Fibroblast of lung (primary cell): Measurements from ENCODE around the gene TNFRSF21. TPM values are rescaled to one million over a fixed set of nuclear protein-coding genes. Genes with fewer than 3 reads are reported as not detected.

ENCODE experiments used
- DNase-seq, 2 donors: peaks; one replicate each; pipeline versions ENCODE4 v3.0.0 to v3.0.0-alpha.2; 2010; ENCODE audit warnings: low read depth in 2 of 2
- H2AFZ ChIP-seq: 2 replicates; pipeline ENCODE4 v1.5.1; 2012; ENCODE audit warnings: low read length, control low read depth, inconsistent platforms
- H3K27ac ChIP-seq: 2 replicates; pipeline ENCODE4 v1.5.1; 2011; ENCODE audit warnings: low read length, control low read depth; ENCODE audit not compliant: insufficient read depth
- H3K27me3 ChIP-seq: 2 replicates; pipeline ENCODE4 v1.5.1; 2011; ENCODE audit warnings: mild to moderate bottlenecking, low read length; ENCODE audit not compliant: control insufficient read depth, insufficient read depth
- H3K36me3 ChIP-seq: 2 replicates; pipeline ENCODE4 v1.5.1; 2011; ENCODE audit warnings: low read length; ENCODE audit not compliant: control insufficient read depth, insufficient read depth
- H3K4me1 ChIP-seq: 2 replicates; pipeline ENCODE4 v1.5.1; 2011; ENCODE audit warnings: low read length; ENCODE audit not compliant: control insufficient read depth, insufficient read depth; ENCODE audit errors: extremely low read depth
- H3K4me2 ChIP-seq: 2 replicates; pipeline ENCODE4 v1.5.1; 2011; ENCODE audit warnings: low read length, control low read depth; ENCODE audit not compliant: insufficient read depth; ENCODE audit errors: extremely low read depth
- H3K4me3 ChIP-seq, 4 experiments: fragments of 200-600 bp in 1 of 4; sonication (generic) in 1 of 4; replicated peaks in 1 of 4; 2 replicates each; pipeline ENCODE4 v1.5.1; 2011 to 2016; ENCODE audit warnings: low read length in 4 of 4, low read depth in 3 of 4, mild to moderate bottlenecking in 3 of 4, control low read depth in 2 of 4, inconsistent platforms in 1 of 4, mixed read lengths in 1 of 4; ENCODE audit not compliant: insufficient read depth in 1 of 4; ENCODE audit errors: control extremely low read depth in 1 of 4
- H3K79me2 ChIP-seq: 2 replicates; pipeline ENCODE4 v1.5.1; 2012; ENCODE audit warnings: mild to moderate bottlenecking, low read length, inconsistent platforms; ENCODE audit not compliant: control insufficient read depth, insufficient read depth
- H3K9ac ChIP-seq: 2 replicates; pipeline ENCODE4 v1.5.1; 2011; ENCODE audit warnings: mild to moderate bottlenecking, low read length, control low read depth; ENCODE audit not compliant: insufficient read depth
- H3K9me3 ChIP-seq: 2 replicates; pipeline ENCODE4 v1.5.1; 2012; ENCODE audit warnings: low read depth, low read length; ENCODE audit not compliant: control insufficient read depth, insufficient read depth
- H4K20me1 ChIP-seq: 2 replicates; pipeline ENCODE4 v1.5.1; 2011; ENCODE audit warnings: low read length; ENCODE audit not compliant: control insufficient read depth, insufficient read depth; ENCODE audit errors: extremely low read depth
- EZH2 ChIP-seq: IDR thresholded peaks from 2 replicates; pipeline ENCODE4 v1.5.1; 2012; ENCODE audit warnings: low read length, control low read depth, mild to moderate bottlenecking; ENCODE audit errors: missing control alignments
- polyA plus RNA-seq, 2 donors: library from polyadenylated mRNA; depleted of rRNA in 1 of 2; stranded (reverse) in 1 of 2; unstranded in 1 of 2; fragments of >200 nt; gene quantifications; 2 replicates each; pipeline ENCODE4 v1.2.1, GENCODE V29; 2011 to 2012; ENCODE audit warnings: missing spikeins in 1 of 2
- total RNA-seq: library from RNA; depleted of rRNA; stranded (reverse); fragments of >200 nt; gene quantifications from 2 replicates; pipeline ENCODE4 v1.2.1, GENCODE V29; 2014
- TF ChIP-seq, protein P1 (sequence below), 2 donors: IDR thresholded peaks in 1 of 2; conservative IDR thresholded peaks in 1 of 2; 1 replicate in 1 of 2; 2 replicates in 1 of 2; pipeline ENCODE4 v1.5.1; 2011 to 2012; ENCODE audit warnings: low read length in 2 of 2, control low read depth in 1 of 2, inconsistent platforms in 1 of 2, low read depth in 1 of 2, mild to moderate bottlenecking in 1 of 2

TNFRSF21 gene
- total and polyA plus RNA-seq, 2 donors (not counting 1 experiment from before 2014, with no cell fraction given) = 4.8 to 8.9 TPM

- no peaks in the 10 kb centered on the region for H4K20me1 ChIP-seq
- no peak overlapping the region for H3K9ac ChIP-seq
- no peaks in the 10 kb centered on the region for H3K27me3 ChIP-seq
- no peak overlapping the region for H3K4me2 ChIP-seq
- TF ChIP-seq EZH2 = no peak
- TF ChIP-seq, protein P1, sequence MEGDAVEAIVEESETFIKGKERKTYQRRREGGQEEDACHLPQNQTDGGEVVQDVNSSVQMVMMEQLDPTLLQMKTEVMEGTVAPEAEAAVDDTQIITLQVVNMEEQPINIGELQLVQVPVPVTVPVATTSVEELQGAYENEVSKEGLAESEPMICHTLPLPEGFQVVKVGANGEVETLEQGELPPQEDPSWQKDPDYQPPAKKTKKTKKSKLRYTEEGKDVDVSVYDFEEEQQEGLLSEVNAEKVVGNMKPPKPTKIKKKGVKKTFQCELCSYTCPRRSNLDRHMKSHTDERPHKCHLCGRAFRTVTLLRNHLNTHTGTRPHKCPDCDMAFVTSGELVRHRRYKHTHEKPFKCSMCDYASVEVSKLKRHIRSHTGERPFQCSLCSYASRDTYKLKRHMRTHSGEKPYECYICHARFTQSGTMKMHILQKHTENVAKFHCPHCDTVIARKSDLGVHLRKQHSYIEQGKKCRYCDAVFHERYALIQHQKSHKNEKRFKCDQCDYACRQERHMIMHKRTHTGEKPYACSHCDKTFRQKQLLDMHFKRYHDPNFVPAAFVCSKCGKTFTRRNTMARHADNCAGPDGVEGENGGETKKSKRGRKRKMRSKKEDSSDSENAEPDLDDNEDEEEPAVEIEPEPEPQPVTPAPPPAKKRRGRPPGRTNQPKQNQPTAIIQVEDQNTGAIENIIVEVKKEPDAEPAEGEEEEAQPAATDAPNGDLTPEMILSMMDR (conservative IDR thresholded peaks at IDR 0.05 in 1 of 2, IDR thresholded peaks at IDR 0.05 in 1 of 2; ENCODE audit: low read depth in 1 of 2, low read length in 2 of 2) = no peak
- no peak overlapping the region for H3K4me3 ChIP-seq
- no peaks in the 10 kb centered on the region for H3K36me3 ChIP-seq
- no peaks in the 10 kb centered on the region for H3K4me1 ChIP-seq
- H3K9me3 ChIP-seq = no peaks in the 10 kb centered on the region
- H3K27ac ChIP-seq = no peak overlapping the region
- no peaks in the 10 kb centered on the region for H3K79me2 ChIP-seq
- no peak for DNase-seq
- no peak overlapping the region for H2AFZ ChIP-seq
Measured at GRCh38 chr6:47260021-47260420, 49.7 kb downstream of the TNFRSF21 start.

GRCh38 chr6:47258724-47259347 lies 50.9 kb downstream of the TNFRSF21 start:
- Histone ChIP-seq H3K4me1 (no peaks in the 10 kb centered on the region), H3K9me3 (no peaks in the 10 kb centered on the region), H3K4me3 (no peak overlapping the region), H3K27me3 (no peaks in the 10 kb centered on the region), H3K79me2 (no peaks in the 10 kb centered on the region), H3K9ac (no peak overlapping the region), H3K36me3 (no peaks in the 10 kb centered on the region), H3K27ac (no peak overlapping the region), H2AFZ (no peak overlapping the region), H3K4me2 (no peak overlapping the region), H4K20me1 (no peaks in the 10 kb centered on the region)
- DNase-seq = no peak
- TF ChIP-seq, protein P1 (conservative IDR thresholded peaks at IDR 0.05 in 1 of 2, IDR thresholded peaks at IDR 0.05 in 1 of 2; ENCODE audit: low read depth in 1 of 2, low read length in 2 of 2) = no peak
- no peak for TF ChIP-seq EZH2

DNA sequence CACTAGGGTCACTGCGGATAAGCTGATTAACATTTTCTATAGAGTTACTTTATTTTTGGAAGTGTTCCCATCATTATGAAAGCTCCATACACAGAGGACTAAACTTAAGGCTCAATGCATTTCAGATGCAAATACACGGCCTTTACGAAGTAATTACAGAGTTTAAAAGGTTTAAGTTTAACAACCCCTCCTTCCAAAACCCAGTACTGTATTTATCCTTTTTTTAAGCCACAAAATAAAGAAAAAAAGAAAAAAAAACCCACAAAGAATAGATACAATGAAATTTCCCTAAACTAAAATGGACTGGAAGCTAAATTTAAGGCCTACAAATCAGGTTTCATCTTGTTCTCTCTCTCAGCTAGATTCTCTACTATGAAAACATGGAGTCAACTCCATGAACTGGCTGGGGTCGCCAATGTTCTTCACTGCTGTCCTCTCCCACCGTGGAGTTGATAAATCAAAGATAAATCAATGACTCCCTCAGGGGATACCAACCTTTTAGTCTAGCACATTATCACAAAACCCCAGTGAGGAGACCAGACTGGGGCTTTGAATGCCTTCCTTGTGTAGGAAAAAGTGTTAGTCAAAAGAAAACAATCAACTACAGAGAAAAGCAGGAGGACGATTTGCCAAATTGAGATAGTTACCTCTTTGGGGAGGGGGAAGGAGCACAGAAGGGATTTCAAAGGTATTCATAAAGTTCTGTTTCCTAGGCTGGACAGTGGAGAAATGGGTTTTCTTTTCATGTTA lies 52.5 kb downstream of the TNFRSF21 start:
- Histone ChIP-seq H3K4me1 (no peaks in the 10 kb centered on the region), H3K79me2 (no peaks in the 10 kb centered on the region), H3K27me3 (no peaks in the 10 kb centered on the region), H3K9me3 (no peaks in the 10 kb centered on the region), H3K4me3 (no peak overlapping the region), H2AFZ (no peak overlapping the region), H3K36me3 (no peaks in the 10 kb centered on the region), H4K20me1 (no peaks in the 10 kb centered on the region), H3K9ac (no peak overlapping the region), H3K4me2 (no peak overlapping the region), H3K27ac (no peak overlapping the region)
- no peak for TF ChIP-seq EZH2
- TF ChIP-seq, protein P1 (conservative IDR thresholded peaks at IDR 0.05 in 1 of 2, IDR thresholded peaks at IDR 0.05 in 1 of 2; ENCODE audit: low read depth in 1 of 2, low read length in 2 of 2) = no peak
- no peak for DNase-seq
